ENCODE data around the gene GAPVD1.
A peak's percentile ranks its signal among the peaks of the same experiment; 100 is the strongest.
"Not testable (repeated sequence)": the region's sequence is repeated elsewhere in the genome, so short reads cannot be mapped to it uniquely, and the experiment has no call there.

GAPVD1 gene

GRCh38 chr9:125258160-125258785, 3.4 kb upstream of the GAPVD1 start:
- no peak overlapping the region for H3K4me3 ChIP-seq (ENCODE audit: low read depth, low read length)
- TF ChIP-seq CTCF (IDR thresholded peaks at IDR 0.05; ENCODE audit: low read depth, low read length, missing control alignments) = no peak
- no peak for DNase-seq (ENCODE audit: low read depth)

- H3K4me3 ChIP-seq (ENCODE audit: low read depth, low read length) = no peak overlapping the region
- DNase-seq (ENCODE audit: low read depth) = no peak
- no peak for TF ChIP-seq CTCF (IDR thresholded peaks at IDR 0.05; ENCODE audit: low read depth, low read length, missing control alignments)
Measured at GRCh38 chr9:125258832-125259534, 2.6 kb upstream of the GAPVD1 start.

GRCh38 chr9:125260561-125260960, 1.1 kb upstream of the GAPVD1 start:
- no peak for DNase-seq (ENCODE audit: low read depth)
- H3K4me3 ChIP-seq (ENCODE audit: low read depth, low read length) = no peak overlapping the region
- no peak for TF ChIP-seq CTCF (IDR thresholded peaks at IDR 0.05; ENCODE audit: low read depth, low read length, missing control alignments)

- H3K4me3 ChIP-seq (ENCODE audit: low read depth, low read length) = peak overlapping the region; percentile 98
- no peak for TF ChIP-seq CTCF (IDR thresholded peaks at IDR 0.05; ENCODE audit: low read depth, low read length, missing control alignments)
- no peak for DNase-seq (ENCODE audit: low read depth)
Measured at GRCh38 chr9:125262294-125262991, 817 bp downstream of the GAPVD1 start.

GRCh38 chr9:125264068-125264467, 2.4 kb downstream of the GAPVD1 start:
- DNase-seq (ENCODE audit: low read depth) = not testable (repeated sequence)
- peak overlapping the region; percentile 32 for H3K4me3 ChIP-seq (ENCODE audit: low read depth, low read length)

GRCh38 chr9:125268394-125269013, 6.9 kb downstream of the GAPVD1 start:
- DNase-seq (ENCODE audit: low read depth) = no peak
- TF ChIP-seq CTCF (IDR thresholded peaks at IDR 0.05; ENCODE audit: low read depth, low read length, missing control alignments) = no peak

GRCh38 chr9:125269014-125269397, 7.4 kb downstream of the GAPVD1 start:
- no peak for DNase-seq (ENCODE audit: low read depth)
- no peak overlapping the region for H3K4me3 ChIP-seq (ENCODE audit: low read depth, low read length)
- TF ChIP-seq CTCF (IDR thresholded peaks at IDR 0.05; ENCODE audit: low read depth, low read length, missing control alignments) = no peak

More at GRCh38 chr9:125268394-125269013, 6.9 kb downstream of the GAPVD1 start:
- H3K4me3 ChIP-seq (ENCODE audit: low read depth, low read length) = no peak overlapping the region
